GM18951 (cell line): Measurements from ENCODE around the gene VPS8.
"Not testable (repeated sequence)": the region's sequence is repeated elsewhere in the genome, so short reads cannot be mapped to it uniquely, and the experiment has no call there.

ENCODE experiments used
- POLR2A ChIP-seq: IDR thresholded peaks from 4 replicates; pipeline ENCODE4 v1.6.1; 2011; ENCODE audit warnings: mild to moderate bottlenecking; ENCODE audit not compliant: insufficient read length, insufficient read depth; ENCODE audit errors: extremely low read depth
- in situ Hi-C: fragments of 300-500 bp; cut with MboI; formaldehyde crosslinking; loops from one replicate; pipeline ENCODE4 v1.12.0; 2022; ENCODE audit warnings: low sequenced_read_pairs, mixed read lengths, inconsistent platforms; ENCODE audit not compliant: unreplicated experiment

VPS8 gene

GRCh38 chr3:184884359-184885017, 72.5 kb downstream of the VPS8 start:
- in situ Hi-C loops, result loop anchor here (25.0 kb wide), 1 partner anchor 303 kb away; no protein-coding TSS in a partner anchor
- TF ChIP-seq POLR2A, result no peak

- no peak for TF ChIP-seq POLR2A
- in situ Hi-C loops, result loop anchor here (25.0 kb wide), 1 partner anchor 302 kb away; no protein-coding TSS in a partner anchor
These were observed 73.1 kb downstream of the VPS8 start for GRCh38 chr3:184885112-184885511.

GRCh38 chr3:184887574-184887973, 75.6 kb downstream of the VPS8 start:
- no peak for TF ChIP-seq POLR2A
- in situ Hi-C loops, result loop anchor here (25.0 kb wide), 1 partner anchor 300 kb away; no protein-coding TSS in a partner anchor

- in situ Hi-C loops, result loop anchor here (25.0 kb wide), 1 partner anchor 298 kb away; no protein-coding TSS in a partner anchor
- no peak for TF ChIP-seq POLR2A
These were observed 77.4 kb downstream of the VPS8 start for GRCh38 chr3:184889312-184889904.

- in situ Hi-C loops, result loop anchor here (25.0 kb wide), 1 partner anchor 293 kb away; no protein-coding TSS in a partner anchor
- no peak for TF ChIP-seq POLR2A
These were observed 82.1 kb downstream of the VPS8 start for GRCh38 chr3:184894051-184894450.

- in situ Hi-C loops, result loop anchor here (25.0 kb wide), 1 partner anchor 292 kb away; no protein-coding TSS in a partner anchor
- TF ChIP-seq POLR2A, result no peak
These were observed 83.4 kb downstream of the VPS8 start for GRCh38 chr3:184895350-184895749.

GRCh38 chr3:184896336-184896735, 84.4 kb downstream of the VPS8 start:
- no peak for TF ChIP-seq POLR2A
- in situ Hi-C loops, result loop anchor here (25.0 kb wide), 1 partner anchor 291 kb away; no protein-coding TSS in a partner anchor

GRCh38 chr3:184899953-184900595, 88.1 kb downstream of the VPS8 start:
- TF ChIP-seq POLR2A, result no peak
- in situ Hi-C loops, result loop anchor here (25.0 kb wide), 1 partner anchor 287 kb away; no protein-coding TSS in a partner anchor

- in situ Hi-C loops, result not testable (repeated sequence)
These were observed 95.1 kb downstream of the VPS8 start for GRCh38 chr3:184907031-184907430.

GRCh38 chr3:184907681-184908649, 96.0 kb downstream of the VPS8 start:
- in situ Hi-C loops, result no loop called here
- no peak for TF ChIP-seq POLR2A

GRCh38 chr3:184908859-184909258, 96.9 kb downstream of the VPS8 start:
- in situ Hi-C loops, result no loop called here
- no peak for TF ChIP-seq POLR2A

- TF ChIP-seq POLR2A, result no peak
- in situ Hi-C loops, result no loop called here
These were observed 98.7 kb downstream of the VPS8 start for GRCh38 chr3:184910664-184911063.
